Stimulated activated CD8-positive, alpha-beta memory T cell treated with anti-CD3 and anti-CD28 coated beads, Interleukin-15, amount 100 ng/mL, for 24 hours (primary cell): ENCODE results near the gene CDC37.
"Not testable (repeated sequence)": the region's sequence is repeated elsewhere in the genome, so short reads cannot be mapped to it uniquely, and the experiment has no call there.

ENCODE experiments used
- DNase-seq: peaks from one replicate; pipeline ENCODE4 v3.0.0-alpha.2; 2020; ENCODE audit warnings: low read depth

Gene CDC37

DNA sequence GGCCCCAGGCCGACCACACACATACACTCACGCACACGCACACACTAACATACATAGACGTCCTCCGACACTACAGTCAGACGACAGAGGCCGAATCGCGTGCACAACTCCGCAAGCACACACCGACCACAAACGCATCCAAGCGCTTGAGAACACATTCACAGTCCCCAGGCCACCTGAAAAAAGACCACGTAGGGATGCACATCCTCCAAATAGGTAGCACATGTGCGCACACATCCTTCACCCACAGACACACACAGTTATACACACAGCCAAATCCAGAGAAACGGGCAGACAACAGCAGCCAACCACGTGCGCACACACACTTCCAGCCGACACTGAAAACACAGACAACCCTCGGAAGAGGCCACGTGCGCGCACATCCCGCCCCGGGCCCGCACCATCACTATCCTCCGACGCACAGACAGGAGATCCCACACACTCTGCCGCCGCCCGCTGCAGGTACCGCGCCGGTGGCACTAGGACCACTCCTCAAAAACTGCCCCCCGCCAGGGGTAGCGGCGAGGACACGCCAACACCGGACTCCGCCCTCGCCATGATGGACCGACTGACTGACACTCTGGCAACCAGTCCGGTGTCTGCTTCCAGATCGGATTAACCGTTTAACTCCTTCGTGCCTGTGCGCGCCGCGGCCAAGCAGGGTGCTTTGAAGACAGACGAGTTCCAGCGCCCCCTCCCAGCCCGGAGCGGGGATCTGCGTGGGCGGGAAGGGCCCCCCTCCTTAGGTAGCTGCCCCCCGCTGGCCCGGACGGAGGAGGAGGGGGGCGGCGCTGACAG lies 16.5 kb upstream of the CDC37 start:
- DNase-seq: no peak

- no peak for DNase-seq
These were observed 15.9 kb upstream of the CDC37 start for GRCh38 chr19:10419200-10419645.

DNA sequence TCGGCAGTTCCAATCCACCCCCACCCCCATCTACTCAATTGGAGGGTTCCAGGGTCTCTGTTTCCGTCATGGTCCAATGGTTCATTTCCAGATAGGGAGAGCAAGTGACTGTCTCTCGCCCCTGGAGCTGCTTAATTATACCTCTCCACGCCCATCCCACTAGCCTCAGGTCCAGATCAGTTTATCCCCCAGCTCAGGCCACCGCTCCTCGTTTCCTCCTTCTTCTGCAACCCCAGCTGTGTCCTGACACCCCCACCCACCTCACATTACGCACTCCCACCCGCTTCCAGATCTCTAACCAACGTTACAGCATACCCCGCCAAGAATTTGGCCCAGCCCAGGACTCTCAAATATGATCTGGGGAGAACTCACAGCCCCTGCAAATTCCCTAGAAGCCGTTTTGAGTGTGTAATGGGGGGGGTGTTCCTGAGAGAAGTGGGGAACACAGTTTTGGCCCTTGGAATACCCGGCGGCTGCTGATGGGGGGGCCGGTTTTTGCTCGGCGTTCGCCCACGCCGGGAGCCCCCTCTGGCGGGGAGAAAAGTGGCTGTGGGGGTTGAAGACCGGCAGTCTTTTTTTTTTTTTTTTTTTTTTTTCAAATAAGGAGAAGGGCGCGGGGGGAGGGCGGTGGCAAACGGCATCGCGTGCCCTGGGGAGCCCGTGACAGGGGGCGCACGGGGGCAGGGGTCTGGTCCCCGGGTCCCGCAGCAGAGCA lies 15.3 kb upstream of the CDC37 start:
- DNase-seq: no peak

GRCh38 chr19:10418235-10418484 lies 14.8 kb upstream of the CDC37 start:
- DNase-seq: no peak

- no peak for DNase-seq
These were observed 14.3 kb upstream of the CDC37 start for GRCh38 chr19:10417541-10418234.

DNA sequence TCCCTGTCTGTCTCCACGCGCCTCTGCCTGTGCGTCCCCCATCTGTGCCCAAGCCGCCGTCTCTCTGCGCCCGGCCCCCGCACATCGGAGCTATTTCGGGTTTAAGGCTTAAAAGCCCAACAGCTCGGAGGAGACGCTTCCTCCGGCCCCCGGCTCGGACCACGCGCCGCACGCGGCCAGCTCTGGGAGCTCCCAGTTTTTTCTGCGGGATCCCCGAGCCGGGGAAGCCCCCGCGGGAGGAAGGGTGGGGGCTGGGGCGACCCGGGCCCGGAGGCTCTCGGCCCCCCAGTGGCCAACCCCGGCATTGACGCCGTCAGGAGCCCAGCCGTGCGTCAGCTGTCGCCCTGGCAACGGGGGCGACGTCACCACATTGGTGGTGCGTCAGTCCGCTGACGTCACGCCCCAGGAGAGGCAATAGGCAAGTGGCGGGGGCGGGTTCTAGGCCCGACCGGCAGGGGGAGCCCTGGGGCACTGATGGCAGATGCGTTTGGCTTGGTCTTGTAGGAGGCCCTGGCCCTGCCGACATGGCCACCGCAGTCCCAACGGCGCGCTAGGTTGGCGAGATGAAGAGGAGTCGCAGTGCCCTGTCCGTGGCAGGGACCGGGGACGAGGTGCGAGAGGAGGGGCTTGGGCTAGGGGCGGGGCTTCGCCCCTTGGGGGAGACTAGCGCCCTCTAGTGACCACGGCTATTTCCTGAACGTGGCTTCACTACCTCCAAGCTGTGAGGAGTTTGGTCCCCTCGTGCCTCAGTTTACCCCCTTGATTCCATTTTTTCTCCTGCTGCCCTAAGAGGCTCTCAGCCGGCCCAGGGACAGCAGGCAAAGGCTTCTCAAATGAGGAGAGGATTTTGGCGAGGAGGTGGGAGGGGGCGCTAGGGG lies 13.3 kb upstream of the CDC37 start:
- DNase-seq: peak; percentile 90

DNA sequence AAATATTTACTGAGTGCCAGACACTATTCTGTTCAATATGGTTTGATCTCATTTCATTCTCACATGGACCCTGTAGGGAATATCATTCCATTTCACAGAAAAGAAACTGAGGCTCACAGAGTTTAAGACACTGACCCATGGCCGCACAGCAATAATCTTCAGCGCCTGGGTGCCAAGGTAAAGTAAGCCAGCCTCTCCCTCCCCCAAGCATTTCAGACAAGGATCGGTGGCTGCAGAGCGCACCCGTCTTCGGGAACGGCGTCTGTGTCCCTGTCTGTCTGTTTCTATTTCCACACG lies 12.7 kb upstream of the CDC37 start:
- no peak for DNase-seq

- no peak for DNase-seq
These were observed 9.1 kb upstream of the CDC37 start for GRCh38 chr19:10412257-10412977.

- not testable (repeated sequence) for DNase-seq
These were observed 7.9 kb upstream of the CDC37 start for GRCh38 chr19:10411224-10411623.

GRCh38 chr19:10408511-10409283 lies 5.4 kb upstream of the CDC37 start:
- no peak for DNase-seq

GRCh38 chr19:10407096-10407495 lies 3.8 kb upstream of the CDC37 start:
- no peak for DNase-seq

GRCh38 chr19:10406191-10406590 lies 2.8 kb upstream of the CDC37 start:
- DNase-seq: no peak

DNA sequence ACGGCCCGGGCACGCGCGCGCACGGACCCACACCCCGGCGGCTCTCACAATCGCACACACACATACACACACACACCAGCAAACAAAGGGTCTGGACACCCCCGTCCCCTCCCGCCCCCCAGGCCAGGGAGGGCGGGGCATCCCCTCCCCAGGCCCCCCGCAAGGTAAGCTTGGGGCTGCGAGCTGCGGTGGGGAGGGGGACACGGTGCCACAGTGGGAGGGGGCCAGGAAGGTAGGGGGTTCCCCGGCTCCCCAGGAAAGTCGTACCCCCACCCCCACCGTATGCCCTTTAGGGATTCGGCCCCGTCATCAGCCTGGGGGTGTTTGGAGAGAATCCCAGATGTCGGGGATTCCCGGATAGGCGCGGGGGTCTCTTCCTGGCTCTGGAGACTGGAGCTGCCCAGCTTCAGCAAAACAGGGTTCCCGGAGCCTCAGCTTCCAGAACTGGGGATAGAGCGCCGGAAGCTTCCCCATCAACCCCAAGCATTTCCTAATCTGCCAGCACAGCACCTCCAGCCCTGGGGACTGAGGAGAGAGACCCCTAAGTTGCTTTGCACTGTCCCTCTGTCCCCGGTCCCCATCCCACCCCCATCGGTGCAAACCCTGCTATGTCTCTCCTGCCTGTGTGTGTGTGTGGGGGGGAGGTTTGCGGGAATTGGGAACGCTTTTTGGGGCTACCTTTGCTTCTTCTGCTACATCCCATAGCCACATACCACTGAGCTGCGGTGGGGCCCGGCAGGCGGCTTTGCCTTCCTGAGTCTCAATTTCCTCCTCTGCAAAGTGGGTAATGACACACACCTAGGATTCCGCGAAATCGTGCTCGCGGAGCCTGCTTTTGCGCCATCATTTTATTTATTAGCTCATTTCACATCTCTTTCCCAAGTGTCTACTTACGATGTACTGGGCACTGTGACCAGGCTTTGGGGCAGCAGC lies 1.8 kb upstream of the CDC37 start:
- DNase-seq: no peak

DNA sequence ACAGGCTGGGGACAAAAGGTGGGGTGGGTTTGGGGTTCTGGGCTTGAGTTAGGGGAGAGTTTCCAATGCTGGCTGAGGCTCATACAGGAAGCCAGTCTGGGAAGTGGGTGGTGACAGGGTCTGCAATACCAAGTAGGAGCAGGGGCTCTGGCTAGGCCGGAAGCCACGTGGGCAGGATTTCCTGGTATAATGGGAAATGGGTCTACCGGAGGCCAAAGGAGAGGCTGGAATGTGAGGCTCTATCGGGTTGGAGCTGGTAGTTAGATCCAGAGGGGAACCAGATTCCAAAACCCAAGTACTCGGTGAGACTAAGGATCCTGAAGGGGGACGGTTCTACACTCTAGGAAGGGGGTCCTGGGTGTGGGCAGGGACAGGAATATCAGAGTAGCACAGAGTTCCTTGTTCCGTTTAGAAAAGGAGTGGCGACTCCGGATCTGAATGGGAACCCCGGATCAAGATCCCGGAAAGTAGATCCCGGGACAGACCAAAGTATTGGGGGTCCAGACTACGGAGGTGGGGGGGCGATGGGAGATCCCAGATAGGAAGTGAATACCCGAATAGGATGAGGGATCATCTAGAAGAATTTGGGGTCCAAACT lies 802 bp downstream of the CDC37 start:
- DNase-seq: no peak

DNA sequence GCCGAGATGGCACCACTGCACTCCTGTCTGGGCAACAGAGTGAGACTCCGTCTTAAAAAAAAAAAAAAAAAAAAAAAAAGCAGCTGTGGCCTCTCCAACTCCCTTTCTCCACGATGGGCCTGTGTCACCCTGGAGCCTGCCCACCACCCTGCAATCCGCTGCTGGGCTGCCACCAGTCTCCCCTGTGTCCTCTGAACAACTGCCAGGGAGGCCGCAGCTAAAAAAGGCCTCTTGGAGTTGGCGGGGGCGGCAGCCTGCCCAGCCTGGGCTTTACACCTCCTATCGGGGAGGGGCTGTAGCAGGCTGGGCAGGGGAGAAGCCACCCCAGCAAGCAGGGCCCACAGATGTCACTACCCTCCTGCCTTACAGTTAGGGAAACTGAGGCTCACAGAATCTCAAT lies 3.5 kb downstream of the CDC37 start:
- no peak for DNase-seq

DNA sequence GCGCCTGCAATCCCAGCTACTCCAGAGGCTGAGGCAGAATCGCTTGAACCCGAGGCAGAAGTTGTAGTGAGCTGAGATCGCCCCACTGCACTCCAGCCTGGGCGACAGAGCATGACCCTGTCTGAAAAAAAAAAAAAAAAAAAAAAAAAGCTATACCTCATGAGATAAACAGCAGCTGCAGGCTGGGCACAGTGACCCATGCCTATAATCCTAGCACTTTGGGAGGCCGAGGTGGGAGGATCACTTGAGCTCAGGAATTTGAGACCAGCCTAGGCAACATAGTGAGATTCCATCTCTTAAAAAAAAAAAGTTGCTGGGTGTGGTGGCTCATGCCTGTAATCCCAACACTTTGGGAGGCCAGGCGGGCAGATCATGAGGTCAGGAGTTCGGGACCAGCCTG lies 4.0 kb downstream of the CDC37 start:
- DNase-seq: not testable (repeated sequence)

DNA sequence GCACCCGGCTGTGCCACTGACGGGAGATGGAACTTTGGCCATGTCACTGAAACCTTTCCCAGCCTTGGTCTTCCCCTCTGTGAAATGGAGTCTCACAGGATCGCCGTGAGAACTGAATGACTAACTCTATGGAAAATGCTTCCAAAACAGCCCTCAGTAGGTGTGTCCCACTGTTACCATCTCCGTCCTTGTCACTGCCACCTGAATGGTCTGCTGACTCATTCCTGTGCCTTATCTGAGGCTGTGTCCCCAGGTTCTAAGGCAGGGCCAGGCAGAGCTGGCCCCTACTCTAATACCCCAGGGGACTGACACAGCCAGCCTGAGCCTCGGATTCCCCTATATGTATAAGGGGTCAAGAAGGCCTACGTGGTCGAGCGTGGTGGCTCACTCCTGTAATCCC lies 4.5 kb downstream of the CDC37 start:
- DNase-seq: no peak

GRCh38 chr19:10395917-10396316 lies 7.4 kb downstream of the CDC37 start:
- DNase-seq: no peak

- no peak for DNase-seq
These were observed 7.9 kb downstream of the CDC37 start for GRCh38 chr19:10395436-10395835.
